Nephron (organoid): Measurements from ENCODE around the gene DENND1B.

Experiments used
- H3K27ac Mint-ChIP-seq, 3 experiments: 2 replicates each; pipeline ENCODE4 v1.8.0; 2020; ENCODE audit warnings: mixed read lengths in 3 of 3, mild to moderate bottlenecking in 2 of 3, moderate library complexity in 1 of 3
- H3K27me3 Mint-ChIP-seq: 2 replicates; pipeline ENCODE4 v1.8.0; 2021; ENCODE audit warnings: low read depth, mild to moderate bottlenecking, moderate library complexity, mixed read lengths
- H3K36me3 Mint-ChIP-seq: 2 replicates; pipeline ENCODE4 v1.8.0; 2020; ENCODE audit warnings: low read depth, mixed read lengths
- H3K4me1 Mint-ChIP-seq: 2 replicates; pipeline ENCODE4 v1.8.0; 2020; ENCODE audit warnings: mixed read lengths
- H3K4me3 Mint-ChIP-seq, 3 experiments: 2 replicates each; pipeline ENCODE4 v1.8.0; 2020; ENCODE audit warnings: mild to moderate bottlenecking in 3 of 3, mixed read lengths in 3 of 3, moderate library complexity in 2 of 3
- H3K9me3 Mint-ChIP-seq: 2 replicates; pipeline ENCODE4 v1.8.0; 2020; ENCODE audit warnings: mixed read lengths
- TF ChIP-seq, protein P1 (sequence below), 3 experiments: fragments of 200-600 bp; sonication (generic); IDR thresholded peaks; one replicate each; pipeline ENCODE4 v1.5.0; 2021; ENCODE audit warnings: antibody characterized with exemption in 3 of 3; ENCODE audit not compliant: unreplicated experiment in 3 of 3

The DENND1B gene

DNA sequence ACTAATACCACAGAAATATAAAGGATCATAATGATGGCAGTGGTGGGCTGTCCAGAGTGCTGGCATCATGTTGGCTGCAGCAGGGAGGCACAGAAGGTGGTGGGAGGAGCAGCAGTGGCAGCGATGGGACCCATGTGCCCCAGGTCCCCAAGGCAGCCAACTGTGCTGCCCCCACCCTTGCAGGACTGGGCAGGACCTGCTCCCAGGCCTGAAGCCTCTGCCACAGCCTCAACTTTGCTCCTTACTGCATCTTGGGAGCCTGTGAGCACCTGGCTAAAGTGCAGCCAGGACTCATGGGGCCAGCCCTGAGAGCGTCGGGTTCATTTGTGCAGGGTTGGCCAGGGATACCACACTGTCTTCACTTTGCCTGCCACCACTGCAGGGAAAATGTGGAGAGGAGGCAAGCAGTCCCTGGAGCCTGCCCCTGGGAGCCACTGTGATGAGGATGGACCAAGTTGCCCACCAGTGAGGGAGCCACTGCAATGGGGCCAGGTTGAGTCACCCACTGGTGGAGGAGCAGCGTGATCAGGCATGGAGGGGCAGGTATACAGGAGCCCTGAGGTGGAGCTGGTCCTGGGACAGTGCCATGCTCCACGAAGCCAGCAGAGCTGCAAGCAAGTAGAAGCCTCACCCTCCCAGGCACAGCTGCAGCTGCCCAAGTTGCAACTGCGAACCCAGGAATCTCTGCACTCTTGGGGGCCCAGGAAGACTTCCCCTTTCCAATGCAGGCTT lies 25.3 kb upstream of the DENND1B start:
- Mint-ChIP-seq H3K4me3 (no peak overlapping the region), H3K4me1 (no peaks in the 10 kb centered on the region), H3K36me3 (peaks cover 8% of the 10 kb centered on the region), H3K9me3 (peaks cover 36% of the 10 kb centered on the region), H3K27ac (no peak overlapping the region), H3K27me3 (peaks cover 8% of the 10 kb centered on the region)
- TF ChIP-seq, protein P1, sequence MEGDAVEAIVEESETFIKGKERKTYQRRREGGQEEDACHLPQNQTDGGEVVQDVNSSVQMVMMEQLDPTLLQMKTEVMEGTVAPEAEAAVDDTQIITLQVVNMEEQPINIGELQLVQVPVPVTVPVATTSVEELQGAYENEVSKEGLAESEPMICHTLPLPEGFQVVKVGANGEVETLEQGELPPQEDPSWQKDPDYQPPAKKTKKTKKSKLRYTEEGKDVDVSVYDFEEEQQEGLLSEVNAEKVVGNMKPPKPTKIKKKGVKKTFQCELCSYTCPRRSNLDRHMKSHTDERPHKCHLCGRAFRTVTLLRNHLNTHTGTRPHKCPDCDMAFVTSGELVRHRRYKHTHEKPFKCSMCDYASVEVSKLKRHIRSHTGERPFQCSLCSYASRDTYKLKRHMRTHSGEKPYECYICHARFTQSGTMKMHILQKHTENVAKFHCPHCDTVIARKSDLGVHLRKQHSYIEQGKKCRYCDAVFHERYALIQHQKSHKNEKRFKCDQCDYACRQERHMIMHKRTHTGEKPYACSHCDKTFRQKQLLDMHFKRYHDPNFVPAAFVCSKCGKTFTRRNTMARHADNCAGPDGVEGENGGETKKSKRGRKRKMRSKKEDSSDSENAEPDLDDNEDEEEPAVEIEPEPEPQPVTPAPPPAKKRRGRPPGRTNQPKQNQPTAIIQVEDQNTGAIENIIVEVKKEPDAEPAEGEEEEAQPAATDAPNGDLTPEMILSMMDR (IDR thresholded peaks at IDR 0.05; ENCODE audit: unreplicated experiment in 3 of 3): no peak

DNA sequence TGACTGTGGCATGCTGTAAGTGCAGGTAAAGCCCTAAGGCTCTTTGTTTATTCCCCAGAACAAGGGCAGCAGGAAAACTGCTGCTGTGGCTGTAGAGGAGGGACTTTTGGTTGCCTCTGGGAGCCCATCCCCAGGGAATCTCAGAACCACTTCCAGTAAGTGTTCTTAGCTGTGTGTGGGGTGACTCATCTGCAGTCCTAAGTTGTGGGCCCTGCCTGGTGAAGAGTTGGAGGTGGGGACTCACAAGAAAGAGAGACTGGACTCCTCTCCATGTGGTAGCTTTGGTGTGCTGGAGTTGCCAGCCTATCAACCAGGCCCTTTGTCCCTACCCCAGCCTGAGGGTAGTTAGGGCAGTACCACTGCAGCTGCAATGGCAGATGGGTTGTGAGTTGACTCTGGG lies 24.0 kb upstream of the DENND1B start:
- H3K4me3 Mint-ChIP-seq: no peak overlapping the region
- H3K4me1 Mint-ChIP-seq: no peaks in the 10 kb centered on the region
- peaks cover 39% of the 10 kb centered on the region for H3K9me3 Mint-ChIP-seq
- TF ChIP-seq, protein P1 (IDR thresholded peaks at IDR 0.05; ENCODE audit: unreplicated experiment in 3 of 3): no peak
- H3K36me3 Mint-ChIP-seq: peaks cover 8% of the 10 kb centered on the region
- no peak overlapping the region for H3K27ac Mint-ChIP-seq
- peaks cover 8% of the 10 kb centered on the region for H3K27me3 Mint-ChIP-seq

DNA sequence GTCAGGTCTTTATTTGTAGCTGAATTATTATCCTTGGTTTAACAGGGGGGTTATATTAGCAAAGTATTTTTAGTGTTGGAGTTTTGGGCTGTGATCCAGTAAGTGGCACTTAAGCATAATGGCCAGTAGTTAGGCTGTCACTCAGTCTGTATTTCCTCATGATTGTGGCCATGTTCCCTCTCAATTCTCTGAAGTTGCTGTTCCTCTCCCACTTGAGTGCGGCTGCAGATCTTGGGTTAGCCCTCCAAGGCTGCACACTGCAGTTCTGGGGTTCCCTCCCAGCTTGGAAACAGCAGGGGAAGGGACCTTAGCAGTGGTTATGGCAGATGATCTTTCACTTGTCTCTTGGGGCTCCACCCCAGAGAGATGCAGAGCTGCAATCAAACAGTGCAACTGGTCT lies 23.2 kb upstream of the DENND1B start:
- Mint-ChIP-seq H3K36me3 (peaks cover 8% of the 10 kb centered on the region), H3K27me3 (peaks cover 8% of the 10 kb centered on the region), H3K9me3 (peaks cover 39% of the 10 kb centered on the region), H3K27ac (no peak overlapping the region), H3K4me3 (no peak overlapping the region), H3K4me1 (no peaks in the 10 kb centered on the region)
- TF ChIP-seq, protein P1 (IDR thresholded peaks at IDR 0.05; ENCODE audit: unreplicated experiment in 3 of 3): no peak

DNA sequence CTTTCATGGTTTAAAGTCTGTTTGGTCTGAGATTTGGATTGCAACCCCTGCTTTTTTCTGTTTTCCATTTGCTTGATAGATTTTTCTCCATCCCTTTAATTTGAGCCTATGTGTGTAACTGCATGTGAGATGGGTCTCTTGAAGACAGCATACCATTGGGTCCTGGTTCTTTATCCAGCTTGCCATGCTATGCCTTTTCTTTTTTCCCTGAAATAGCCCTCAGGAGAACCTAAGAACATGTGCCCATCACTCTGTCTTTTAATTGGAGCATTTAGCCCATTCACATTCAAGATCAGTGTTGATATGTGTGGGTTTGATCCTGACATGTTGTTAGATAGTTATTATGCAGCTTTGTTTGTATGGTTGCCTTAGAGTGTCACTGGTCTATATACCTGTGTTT lies 21.7 kb upstream of the DENND1B start:
- Mint-ChIP-seq H3K36me3 (peaks cover 8% of the 10 kb centered on the region), H3K4me3 (no peak overlapping the region), H3K27me3 (peaks cover 8% of the 10 kb centered on the region), H3K27ac (no peak overlapping the region), H3K9me3 (peaks cover 38% of the 10 kb centered on the region), H3K4me1 (no peaks in the 10 kb centered on the region)
- TF ChIP-seq, protein P1 (IDR thresholded peaks at IDR 0.05; ENCODE audit: unreplicated experiment in 3 of 3): no peak

DNA sequence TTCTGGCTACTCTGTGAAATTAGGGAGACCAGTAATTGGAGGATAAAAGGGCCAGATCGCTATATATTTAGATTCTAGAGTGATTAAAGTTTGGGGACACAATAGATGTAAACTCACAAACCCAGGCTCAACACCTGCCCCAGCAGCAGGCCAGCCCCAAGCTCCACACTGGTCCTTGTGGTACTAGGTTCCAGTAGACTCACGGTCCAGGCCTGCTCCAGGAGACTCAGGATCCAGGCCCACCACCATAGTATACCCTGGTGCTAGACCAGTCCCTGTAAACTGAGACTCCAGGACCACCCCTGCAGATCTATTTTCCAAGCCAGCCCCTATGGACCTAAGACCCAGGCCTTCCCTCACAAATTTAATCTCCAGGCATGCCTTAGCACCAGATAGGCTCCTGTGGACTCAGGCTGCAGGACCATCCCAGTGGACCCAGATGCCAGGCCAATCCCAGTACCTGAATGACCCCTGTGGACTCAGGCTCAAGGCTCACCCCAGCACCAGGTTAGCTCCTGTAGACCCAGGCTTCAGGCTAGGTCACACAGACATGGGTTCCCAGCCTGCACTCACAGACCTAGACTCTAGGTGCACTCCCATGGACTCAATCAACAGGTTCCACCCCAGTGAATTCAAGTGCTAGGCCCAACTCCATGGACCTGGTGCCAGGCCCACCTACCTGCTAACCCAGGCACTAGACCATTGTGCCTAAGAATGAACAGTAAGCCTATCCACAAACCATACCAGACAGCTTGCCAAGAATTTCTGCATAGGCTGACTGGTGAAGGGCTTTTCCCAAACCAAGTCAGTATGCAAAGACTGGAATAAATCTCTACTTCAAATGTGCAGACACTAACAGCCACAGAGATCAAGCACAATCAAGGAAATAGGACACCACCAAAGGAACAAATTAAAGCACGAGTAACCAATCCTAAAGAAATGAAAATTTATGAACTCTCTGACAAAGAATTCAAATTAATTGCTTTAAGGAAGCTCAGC lies 13.8 kb upstream of the DENND1B start:
- TF ChIP-seq, protein P1 (IDR thresholded peaks at IDR 0.05; ENCODE audit: unreplicated experiment in 3 of 3): no peak
- H3K27me3 Mint-ChIP-seq: no peaks in the 10 kb centered on the region
- no peak overlapping the region for H3K4me3 Mint-ChIP-seq
- no peaks in the 10 kb centered on the region for H3K4me1 Mint-ChIP-seq
- H3K36me3 Mint-ChIP-seq: no peaks in the 10 kb centered on the region
- no peaks in the 10 kb centered on the region for H3K9me3 Mint-ChIP-seq
- no peak overlapping the region for H3K27ac Mint-ChIP-seq
